DMS153 (cell line): ENCODE measurements around the gene LSM14A.

ENCODE experiments used
- DNase-seq: peaks from one replicate; lab custom pipeline; 2025; lab: John Stamatoyannopoulos, UW

LSM14A gene

GRCh38 chr19:34255546-34255945, 83.2 kb downstream of the LSM14A start:
- no peak for DNase-seq

GRCh38 chr19:34256835-34257558, 84.7 kb downstream of the LSM14A start:
- DNase-seq = no peak

- no peak for DNase-seq
These were observed 85.2 kb downstream of the LSM14A start for GRCh38 chr19:34257559-34257924.

GRCh38 chr19:34259367-34260095, 87.2 kb downstream of the LSM14A start:
- DNase-seq = no peak

- no peak for DNase-seq
These were observed 88.5 kb downstream of the LSM14A start for GRCh38 chr19:34260771-34261173.

GRCh38 chr19:34261334-34262109, 89.2 kb downstream of the LSM14A start:
- no peak for DNase-seq

- DNase-seq = no peak
These were observed 91.5 kb downstream of the LSM14A start for GRCh38 chr19:34263745-34264237.

- no peak for DNase-seq
These were observed 92.9 kb downstream of the LSM14A start for GRCh38 chr19:34265221-34265650.

GRCh38 chr19:34269081-34269480, 96.8 kb downstream of the LSM14A start:
- DNase-seq = no peak

GRCh38 chr19:34269489-34269888, 97.2 kb downstream of the LSM14A start:
- DNase-seq = no peak

GRCh38 chr19:34269968-34270621, 97.8 kb downstream of the LSM14A start:
- no peak for DNase-seq

GRCh38 chr19:34273121-34273520, 100.8 kb downstream of the LSM14A start:
- no peak for DNase-seq

- DNase-seq = no peak
These were observed 102.1 kb downstream of the LSM14A start for GRCh38 chr19:34274284-34274826.

- no peak for DNase-seq
These were observed 102.7 kb downstream of the LSM14A start for GRCh38 chr19:34274827-34275625.

- no peak for DNase-seq
These were observed 103.4 kb downstream of the LSM14A start for GRCh38 chr19:34275705-34276104.

GRCh38 chr19:34276614-34277013, 104.3 kb downstream of the LSM14A start:
- DNase-seq = no peak

GRCh38 chr19:34277244-34277643, 104.9 kb downstream of the LSM14A start:
- no peak for DNase-seq

- DNase-seq = no peak
These were observed 106.5 kb downstream of the LSM14A start for GRCh38 chr19:34278783-34279182.
